ENCODE results near the gene GPC3.

DNA sequence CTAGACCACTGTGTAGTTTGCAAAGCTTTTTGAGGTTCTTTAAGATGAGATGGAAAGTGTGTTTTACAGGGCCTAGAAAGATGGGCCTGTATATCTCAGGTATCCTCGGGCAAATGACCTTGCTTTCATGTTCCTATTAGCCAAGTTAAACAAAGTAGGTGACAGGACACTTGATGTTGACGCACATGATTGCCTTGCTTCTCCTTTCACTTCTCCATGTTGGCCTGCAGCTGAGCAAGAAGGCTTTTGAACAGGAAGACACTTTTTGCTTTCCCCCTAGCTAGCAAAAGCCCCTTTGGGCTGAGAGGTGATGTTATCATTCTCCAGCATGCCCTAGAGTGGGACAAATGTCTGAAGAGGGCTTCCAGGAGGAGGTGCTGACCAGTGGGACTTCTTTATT lies 202.1 kb downstream of the GPC3 start:
- TF ChIP-seq EZH2phosphoT487 (IDR thresholded peaks at IDR 0.05) (no peak), EZH2 (IDR thresholded peaks at IDR 0.05) (no peak)
- TF ChIP-seq, protein P1, sequence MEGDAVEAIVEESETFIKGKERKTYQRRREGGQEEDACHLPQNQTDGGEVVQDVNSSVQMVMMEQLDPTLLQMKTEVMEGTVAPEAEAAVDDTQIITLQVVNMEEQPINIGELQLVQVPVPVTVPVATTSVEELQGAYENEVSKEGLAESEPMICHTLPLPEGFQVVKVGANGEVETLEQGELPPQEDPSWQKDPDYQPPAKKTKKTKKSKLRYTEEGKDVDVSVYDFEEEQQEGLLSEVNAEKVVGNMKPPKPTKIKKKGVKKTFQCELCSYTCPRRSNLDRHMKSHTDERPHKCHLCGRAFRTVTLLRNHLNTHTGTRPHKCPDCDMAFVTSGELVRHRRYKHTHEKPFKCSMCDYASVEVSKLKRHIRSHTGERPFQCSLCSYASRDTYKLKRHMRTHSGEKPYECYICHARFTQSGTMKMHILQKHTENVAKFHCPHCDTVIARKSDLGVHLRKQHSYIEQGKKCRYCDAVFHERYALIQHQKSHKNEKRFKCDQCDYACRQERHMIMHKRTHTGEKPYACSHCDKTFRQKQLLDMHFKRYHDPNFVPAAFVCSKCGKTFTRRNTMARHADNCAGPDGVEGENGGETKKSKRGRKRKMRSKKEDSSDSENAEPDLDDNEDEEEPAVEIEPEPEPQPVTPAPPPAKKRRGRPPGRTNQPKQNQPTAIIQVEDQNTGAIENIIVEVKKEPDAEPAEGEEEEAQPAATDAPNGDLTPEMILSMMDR (IDR thresholded peaks at IDR 0.05) = no peak
